ENCODE measurements around the gene THUMPD3. TPM values are rescaled to one million over a fixed set of nuclear protein-coding genes. Genes with fewer than 3 reads are reported as not detected.

Gene THUMPD3
- total RNA-seq, result 40.8 and 49.4 TPM in 2 replicates

DNA sequence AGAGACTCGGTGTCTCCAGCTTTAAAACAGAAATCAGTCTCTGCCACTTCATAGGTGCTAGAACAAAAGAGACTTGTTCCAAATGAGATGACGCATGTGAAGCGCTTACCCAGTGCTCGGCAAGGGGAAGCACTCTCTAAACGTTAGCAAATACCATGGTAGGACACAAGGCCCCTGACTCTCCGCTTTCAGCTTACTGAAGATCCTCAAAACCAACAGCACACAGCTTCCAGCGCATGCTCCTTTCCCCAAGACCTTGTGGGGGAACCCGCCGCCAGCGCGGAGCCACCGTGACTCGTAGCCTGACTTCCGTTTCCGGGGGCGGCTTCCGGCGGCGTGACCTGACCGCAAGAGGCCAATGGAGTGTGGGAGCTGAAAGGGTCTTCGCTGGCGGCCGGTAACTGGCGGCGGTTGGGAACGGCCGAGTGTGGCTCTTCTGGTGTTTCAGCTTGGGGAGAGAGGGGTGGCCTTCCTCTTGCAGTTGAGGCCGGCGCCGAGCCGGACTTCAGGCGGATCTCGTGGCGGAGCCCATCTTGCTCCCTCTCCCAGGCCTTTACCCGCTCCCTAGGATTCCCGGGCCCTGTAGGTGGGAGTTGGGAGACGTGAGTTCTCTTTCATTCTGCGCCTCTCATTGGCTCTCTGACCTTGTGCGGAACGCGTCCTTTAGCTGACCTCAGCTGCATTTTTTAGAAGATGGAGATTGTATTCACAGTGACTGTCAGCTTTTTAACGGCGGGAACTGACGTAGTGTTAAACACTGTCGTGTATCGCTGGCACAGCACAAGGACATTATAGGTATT lies at the start of gene THUMPD3:
Gene THUMPD3, plus strand, starts transcription at position 324 of the 800 bp plus-strand sequence. CDS start 2,015 bp downstream, outside the sequence.
- intact Hi-C loops (cut with micrococcal nuclease), result loop anchor here (1.0 to 2.0 kb wide), 10 partner anchors 10 to 429 kb away; partner anchors contain the start of genes BRPF1, MTMR14, RAD18 and TADA3

DNA sequence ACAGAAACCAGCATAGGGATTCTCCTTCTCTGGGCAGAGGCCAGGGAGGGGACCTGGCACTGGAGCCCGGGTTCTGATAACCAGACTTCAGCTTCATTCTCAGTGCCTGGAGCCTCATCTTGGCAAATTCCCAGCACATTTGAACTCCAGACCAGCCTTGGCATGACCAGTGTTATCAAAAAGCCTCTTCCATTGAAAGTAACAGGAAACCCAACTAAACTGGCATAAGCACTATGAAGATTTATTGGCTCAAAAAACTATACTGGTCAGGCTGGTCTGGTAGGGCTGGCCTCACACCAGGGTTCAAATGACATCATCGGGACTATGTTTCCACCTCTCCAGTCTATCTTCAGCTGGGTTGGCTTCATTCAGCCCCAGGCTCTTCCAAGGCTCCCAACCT lies 48.1 kb upstream of the THUMPD3 start:
- intact Hi-C loops (cut with micrococcal nuclease), result no loop called here

- intact Hi-C loops (cut with micrococcal nuclease), result no loop called here
Observed at GRCh38 chr3:9316881-9317361, 45.9 kb upstream of the THUMPD3 start.

- intact Hi-C loops (cut with micrococcal nuclease), result no loop called here
Observed at GRCh38 chr3:9322780-9323179, 40.1 kb upstream of the THUMPD3 start.

- intact Hi-C loops (cut with micrococcal nuclease), result no loop called here
Observed at GRCh38 chr3:9324944-9325343, 37.9 kb upstream of the THUMPD3 start.

GRCh38 chr3:9327578-9327977 lies 35.3 kb upstream of the THUMPD3 start:
- intact Hi-C loops (cut with micrococcal nuclease), result no loop called here

GRCh38 chr3:9330166-9330703 lies 32.6 kb upstream of the THUMPD3 start:
- intact Hi-C loops (cut with micrococcal nuclease), result no loop called here

DNA sequence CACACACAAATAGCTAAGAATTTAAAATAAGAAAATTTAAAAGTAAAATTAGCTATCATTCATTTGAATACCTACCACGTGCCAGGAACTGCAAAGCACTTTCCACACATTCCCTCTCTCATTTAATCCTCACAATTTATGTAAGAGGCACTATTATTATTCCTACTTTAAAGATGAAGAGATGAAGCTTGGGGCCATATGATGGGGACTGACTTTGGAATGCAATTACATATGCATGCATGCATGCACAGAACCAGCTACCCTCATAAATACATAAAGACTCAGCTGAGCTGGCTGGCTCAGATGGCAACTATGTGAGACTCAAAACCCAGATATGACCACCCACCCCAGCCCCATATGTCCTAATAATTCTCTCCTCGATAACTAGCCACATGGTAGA lies 31.7 kb upstream of the THUMPD3 start:
- intact Hi-C loops (cut with micrococcal nuclease), result no loop called here

DNA sequence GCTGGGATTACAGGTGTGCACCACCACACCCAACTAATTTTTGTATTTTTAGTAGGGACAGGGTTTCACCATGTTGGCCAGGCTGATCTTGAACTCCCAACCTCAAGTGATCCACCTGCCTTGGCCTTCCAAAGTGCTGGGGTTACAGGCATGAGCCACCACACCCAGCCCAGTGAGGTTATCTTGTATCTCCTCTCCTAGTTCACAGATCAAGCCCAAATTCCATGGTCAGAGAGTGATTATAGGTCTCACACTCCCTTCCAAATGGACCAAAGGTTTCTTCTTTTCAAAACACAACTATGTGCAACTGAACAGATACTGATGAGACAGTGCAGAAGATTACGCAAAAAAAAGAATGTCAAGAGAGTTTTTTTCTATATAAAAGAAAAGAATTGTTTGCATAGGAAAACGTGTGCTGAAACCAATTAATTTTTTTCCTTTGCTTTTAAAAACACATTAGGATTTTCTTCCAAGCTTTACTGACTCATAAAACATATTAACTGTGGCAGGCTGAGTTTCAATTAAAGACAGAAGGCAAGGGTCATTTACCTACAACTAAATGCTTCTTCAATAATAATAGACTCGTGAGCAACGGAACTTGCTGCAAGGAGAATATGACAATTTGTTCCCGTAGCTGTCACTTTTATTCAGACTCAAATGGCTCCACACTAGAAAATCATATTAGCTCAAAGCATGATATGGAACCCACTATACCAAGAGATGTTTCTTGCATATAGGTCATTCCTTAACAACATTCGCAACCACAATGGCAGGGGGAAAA lies 30.4 kb upstream of the THUMPD3 start:
- intact Hi-C loops (cut with micrococcal nuclease), result no loop called here

DNA sequence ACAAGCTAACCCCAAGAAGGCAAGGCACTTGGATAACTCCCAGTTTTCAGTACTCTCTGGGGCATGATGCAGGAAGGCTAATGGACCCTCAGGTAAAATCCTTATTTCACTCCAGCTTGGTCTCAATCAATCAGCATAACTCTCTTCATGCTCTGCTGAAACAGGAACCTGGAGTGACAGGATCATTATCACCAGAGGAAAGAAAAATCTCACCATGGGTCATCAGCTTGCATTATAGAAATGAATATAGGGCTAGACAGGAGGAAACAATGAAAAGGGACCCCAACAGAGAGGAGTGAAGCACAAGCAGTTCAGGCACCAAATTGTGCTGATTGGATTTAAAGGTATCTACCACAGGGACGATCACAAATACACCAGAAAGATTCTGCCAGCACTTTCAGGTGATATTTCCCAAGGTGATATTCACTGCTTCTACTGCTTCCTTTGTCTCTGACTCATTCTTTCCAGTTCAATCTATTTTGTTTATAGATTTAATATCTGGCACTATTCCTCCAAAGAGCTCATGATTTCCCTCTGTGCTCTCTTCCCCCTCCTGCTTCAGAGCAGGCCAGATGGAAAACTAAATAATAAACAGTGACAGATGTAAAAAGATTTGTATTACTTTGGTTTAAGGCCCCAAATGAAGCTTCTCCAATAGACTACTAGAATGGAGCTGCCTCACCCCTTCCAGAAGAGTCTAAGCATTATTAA lies 22.9 kb upstream of the THUMPD3 start:
- intact Hi-C loops (cut with micrococcal nuclease), result no loop called here

DNA sequence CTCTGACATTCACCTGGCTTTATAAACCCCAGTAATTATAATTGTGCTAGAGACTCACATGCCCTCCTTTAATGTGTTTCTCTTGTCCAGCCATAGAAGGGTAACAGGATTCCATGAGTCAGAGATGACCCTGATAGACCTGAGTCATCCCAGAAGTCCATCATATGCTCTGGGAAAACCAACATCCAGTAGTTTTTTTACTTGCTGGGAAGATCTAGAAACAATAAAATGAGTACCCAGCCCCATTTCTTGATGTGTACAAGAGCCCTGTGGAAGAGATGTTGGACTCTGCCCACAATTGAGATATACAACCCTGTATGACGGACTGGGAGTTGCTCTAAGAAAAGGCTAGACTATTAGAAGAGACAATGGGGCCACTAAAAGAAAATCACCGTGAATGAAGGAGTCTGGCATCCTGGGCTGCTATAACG lies 22.4 kb upstream of the THUMPD3 start:
- intact Hi-C loops (cut with micrococcal nuclease), result no loop called here

GRCh38 chr3:9342696-9343095 lies 20.2 kb upstream of the THUMPD3 start:
- intact Hi-C loops (cut with micrococcal nuclease), result no loop called here

DNA sequence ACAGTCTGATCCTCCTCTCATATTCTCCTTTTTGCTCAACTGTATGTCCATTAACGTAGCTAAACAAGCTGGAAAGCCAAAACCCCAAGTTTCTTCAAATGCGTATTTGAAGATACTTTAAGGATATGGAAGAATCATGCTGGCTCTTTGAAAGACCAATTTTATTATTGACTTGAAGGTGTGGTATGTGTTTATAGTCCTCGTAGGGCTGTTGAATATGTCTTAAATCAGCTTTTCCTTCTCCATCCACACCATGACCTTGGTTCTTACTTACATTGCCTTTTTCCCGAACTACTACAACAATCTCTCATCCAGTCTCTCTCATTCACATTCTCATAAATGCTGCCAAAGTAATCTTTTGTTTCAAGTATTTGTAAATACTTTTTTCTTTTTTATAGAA lies 19.7 kb upstream of the THUMPD3 start:
- intact Hi-C loops (cut with micrococcal nuclease), result no loop called here

DNA sequence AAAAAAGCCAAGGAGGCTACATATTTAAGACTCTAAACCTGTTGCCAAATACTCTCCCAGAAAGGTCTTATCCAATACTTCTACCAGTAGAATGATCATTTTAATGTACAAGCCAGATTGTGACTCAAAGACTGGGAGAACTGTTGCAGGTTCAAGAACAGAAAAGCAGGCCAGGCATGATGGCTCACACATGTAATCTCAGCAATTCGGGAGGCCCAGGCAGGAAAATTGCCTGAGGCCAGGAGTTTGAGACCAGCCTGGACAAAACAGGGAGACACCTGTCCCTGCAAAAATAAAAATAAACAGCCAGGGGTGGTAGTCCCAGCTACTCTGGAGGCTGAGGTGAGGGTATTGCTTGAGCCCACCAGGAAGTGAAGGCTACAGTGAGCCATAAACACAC lies 17.8 kb upstream of the THUMPD3 start:
- intact Hi-C loops (cut with micrococcal nuclease), result no loop called here

DNA sequence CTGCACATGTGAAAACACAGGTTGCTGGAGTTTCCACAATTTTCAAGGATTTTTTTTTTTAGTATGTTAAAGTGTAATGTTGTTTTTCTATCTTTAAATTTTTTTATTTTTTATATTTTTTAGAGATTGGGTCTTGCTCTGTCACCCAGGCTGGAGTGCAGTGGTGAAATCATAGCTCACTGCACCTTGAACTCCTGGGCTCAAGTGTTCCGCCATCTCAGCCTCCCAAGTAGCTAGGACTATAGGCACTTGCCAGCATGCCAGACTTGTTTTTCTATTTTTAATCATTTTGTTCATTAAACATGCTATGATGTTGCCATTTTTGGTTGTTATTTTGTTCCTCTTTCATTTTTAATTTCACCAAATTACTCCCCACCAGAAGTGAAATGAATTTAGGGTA lies 16.7 kb upstream of the THUMPD3 start:
- intact Hi-C loops (cut with micrococcal nuclease), result no loop called here

- intact Hi-C loops (cut with micrococcal nuclease), result no loop called here
Observed at GRCh38 chr3:9347081-9347480, 15.8 kb upstream of the THUMPD3 start.

- intact Hi-C loops (cut with micrococcal nuclease), result no loop called here
Observed at GRCh38 chr3:9347887-9348286, 15.0 kb upstream of the THUMPD3 start.

GRCh38 chr3:9349321-9350117 lies 13.3 kb upstream of the THUMPD3 start:
- intact Hi-C loops (cut with micrococcal nuclease), result no loop called here

DNA sequence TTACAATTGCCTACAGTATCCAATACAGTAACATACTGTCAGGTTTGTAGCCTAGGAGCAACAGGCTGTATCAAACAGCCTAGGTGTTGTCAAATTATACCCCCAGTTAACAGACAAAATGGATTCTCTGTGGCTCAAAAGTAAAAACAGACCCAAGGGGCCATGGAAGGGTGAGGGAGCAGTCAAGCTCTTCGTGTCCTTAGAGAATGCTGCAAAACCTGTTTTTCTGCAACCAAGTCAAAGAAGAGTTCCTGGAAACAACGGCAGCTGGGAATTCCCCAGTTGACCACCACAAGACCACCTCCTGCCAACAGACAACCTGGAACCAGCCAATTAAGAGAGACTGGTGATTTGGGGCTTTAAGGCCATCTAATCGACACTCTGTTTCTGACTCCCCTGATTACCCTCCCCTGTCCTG lies 11.1 kb upstream of the THUMPD3 start:
- intact Hi-C loops (cut with micrococcal nuclease), result loop anchor here (2.0 kb wide), 4 partner anchors 45 to 381 kb away; partner anchors contain the start of genes MTMR14 and SETD5

All from T-helper 1 cell treated with Interleukin-12 subunit alpha and Interleukin-12 subunit beta and Interleukin-4 antibody, amounts not matched to agents 30 ng/mL and 1 ng/mL, for 36 hours (primary cell).